HG02852 (cell line): ENCODE results near the gene EZH1.

Experiments used
- ATAC-seq: cut with Tn5 transposase; IDR thresholded peaks from one replicate; pipeline ENCODE4 v1.9.1; 2021; ENCODE audit warnings: mild to moderate bottlenecking, moderate library complexity; ENCODE audit not compliant: unreplicated experiment

EZH1 gene

DNA sequence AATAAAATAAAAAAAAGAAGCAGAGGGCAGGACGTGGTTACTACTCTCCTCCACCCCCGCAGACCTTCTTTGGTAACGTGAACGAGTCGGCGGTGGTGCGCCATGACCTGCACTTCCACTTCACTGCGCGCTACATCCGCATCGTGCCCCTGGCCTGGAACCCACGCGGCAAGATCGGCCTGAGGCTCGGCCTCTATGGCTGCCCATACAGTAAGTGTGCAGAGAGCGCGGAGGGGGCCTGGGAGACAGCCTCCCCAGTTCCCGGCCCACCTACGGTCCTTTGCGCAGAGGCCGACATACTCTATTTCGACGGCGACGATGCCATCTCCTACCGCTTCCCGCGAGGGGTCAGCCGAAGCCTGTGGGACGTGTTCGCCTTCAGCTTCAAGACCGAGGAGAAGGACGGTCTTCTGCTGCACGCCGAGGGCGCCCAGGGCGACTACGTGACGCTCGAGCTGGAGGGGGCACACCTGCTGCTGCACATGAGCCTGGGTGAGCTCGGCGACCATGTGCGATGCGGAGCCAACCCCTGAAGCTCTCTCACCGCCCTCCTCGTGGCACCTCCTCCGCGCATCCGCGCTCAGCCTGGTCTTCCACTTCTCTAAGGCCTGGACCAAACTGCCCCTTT is 59.8 kb downstream of the EZH1 start:
- no peak for ATAC-seq

GRCh38 chr17:42683407-42684034 is 61.3 kb downstream of the EZH1 start:
- ATAC-seq, result no peak

DNA sequence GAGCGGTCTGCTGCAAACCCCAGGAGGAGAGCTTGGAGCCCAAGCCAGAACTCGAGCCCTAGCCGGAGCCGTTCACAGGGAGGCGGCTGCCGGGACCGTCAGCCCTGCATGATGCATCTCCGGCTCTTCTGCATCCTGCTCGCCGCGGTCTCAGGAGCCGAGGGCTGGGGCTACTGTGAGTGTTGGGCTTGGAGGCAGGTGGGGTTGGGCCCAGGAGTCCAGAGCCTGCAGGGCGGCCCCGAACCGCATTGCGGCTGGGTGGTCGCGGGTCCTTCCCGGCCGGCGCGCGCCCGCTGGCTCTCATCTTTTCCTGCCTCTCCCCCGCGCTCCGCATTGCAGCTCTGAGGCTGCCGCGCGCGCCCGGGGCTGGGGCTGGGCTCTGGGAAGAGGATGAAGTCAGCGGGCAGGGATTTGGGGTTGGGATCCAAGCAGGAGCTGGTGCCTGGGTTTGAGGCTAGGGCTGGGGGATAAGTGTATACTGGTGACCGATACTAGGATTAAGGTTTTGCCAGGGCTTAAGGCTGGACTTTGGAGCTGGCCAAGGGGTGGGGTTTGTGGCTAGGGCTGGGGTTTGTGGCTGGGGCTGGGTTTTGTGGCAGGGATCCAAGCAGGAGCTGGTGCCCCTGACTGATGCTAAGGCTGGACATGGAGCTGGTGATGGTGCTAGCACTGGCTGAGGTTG is 62.0 kb downstream of the EZH1 start:
- no peak for ATAC-seq

DNA sequence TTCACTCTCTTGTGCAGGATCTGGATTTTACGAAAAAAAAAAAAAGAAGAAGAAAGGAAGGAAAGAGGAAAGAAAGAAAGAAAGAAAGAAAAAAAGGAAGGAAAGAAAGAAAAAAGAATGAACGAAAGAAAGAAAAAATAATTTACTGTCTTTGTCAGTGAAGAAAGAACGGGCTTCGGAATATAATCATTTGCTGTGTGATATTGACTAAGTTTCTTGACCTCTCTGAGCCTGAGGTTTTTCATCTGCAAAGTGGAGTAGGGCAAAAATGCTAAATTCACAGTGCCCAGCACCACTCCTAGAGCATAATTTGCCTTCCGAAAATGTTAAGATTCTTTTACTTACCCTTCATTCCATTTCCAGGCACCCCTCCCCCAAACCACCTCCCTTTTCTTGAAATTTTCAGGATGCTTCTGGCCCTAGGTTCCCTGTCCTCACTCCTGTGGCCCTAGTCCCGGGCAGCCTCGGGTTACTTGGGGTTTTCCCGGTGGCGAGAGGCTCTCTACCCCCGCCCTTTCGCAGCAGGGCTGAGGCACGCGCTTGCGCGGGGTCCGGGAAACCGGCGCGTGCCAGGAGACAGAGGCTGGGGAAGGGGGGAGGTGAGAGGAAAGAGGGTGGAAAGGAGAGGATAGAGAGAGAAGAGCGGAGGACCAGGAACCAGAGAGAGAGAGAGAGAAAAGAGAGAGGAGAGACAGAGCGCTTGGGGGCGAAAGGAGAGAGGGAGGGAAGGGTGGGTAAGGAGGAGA is 62.7 kb downstream of the EZH1 start, which contains the start of gene CNTNAP1:
Gene CNTNAP1 (plus strand): TSS at position 556 of the 746 bp plus-strand sequence. CDS start 299 bp downstream, outside the sequence.
- ATAC-seq, result no peak

DNA sequence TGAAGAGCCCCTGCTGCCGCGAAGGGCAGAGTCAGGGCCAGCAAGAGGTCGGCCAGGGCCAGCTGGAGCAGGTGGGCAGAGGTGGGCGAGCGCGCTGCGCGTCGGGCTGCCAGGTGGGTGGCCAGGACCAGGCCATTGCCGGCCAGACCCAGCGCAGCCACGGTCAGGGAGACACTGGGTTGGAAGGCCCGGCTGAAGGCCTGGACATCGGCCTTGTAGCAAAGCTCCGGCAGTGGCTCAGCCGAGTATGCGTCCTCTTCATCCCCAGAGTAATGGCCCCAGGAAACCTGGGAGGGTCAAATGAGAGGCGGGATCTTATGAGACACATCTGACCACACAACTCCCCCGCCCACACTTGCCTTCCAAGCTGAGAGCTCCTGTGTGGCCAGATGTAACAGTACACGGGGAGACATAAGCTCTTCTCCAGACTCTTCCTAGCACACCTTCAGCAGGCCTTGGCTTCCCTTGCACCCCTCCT is 64.5 kb downstream of the EZH1 start:
- no peak for ATAC-seq

GRCh38 chr17:42679492-42680330 is 65.1 kb downstream of the EZH1 start:
- ATAC-seq, result no peak

- no peak for ATAC-seq
Observed at GRCh38 chr17:42678951-42679491, 65.8 kb downstream of the EZH1 start.

- ATAC-seq, result peak; percentile 21
Observed at GRCh38 chr17:42677921-42678781, 66.7 kb downstream of the EZH1 start.

GRCh38 chr17:42677012-42677857 is 67.6 kb downstream of the EZH1 start:
- ATAC-seq, result peak; percentile 63

- no peak for ATAC-seq
Observed at GRCh38 chr17:42676424-42677011, 68.3 kb downstream of the EZH1 start, which contains the start of gene PLEKHH3. Gene PLEKHH3 (minus strand): TSS chr17:42676994. CDS start chr17:42676563, 431 bp downstream.

GRCh38 chr17:42675965-42676423 is 68.8 kb downstream of the EZH1 start:
- ATAC-seq, result no peak

GRCh38 chr17:42675348-42675964 is 69.4 kb downstream of the EZH1 start:
- ATAC-seq, result no peak

- no peak for ATAC-seq
Observed at GRCh38 chr17:42674755-42675347, 70.0 kb downstream of the EZH1 start.

DNA sequence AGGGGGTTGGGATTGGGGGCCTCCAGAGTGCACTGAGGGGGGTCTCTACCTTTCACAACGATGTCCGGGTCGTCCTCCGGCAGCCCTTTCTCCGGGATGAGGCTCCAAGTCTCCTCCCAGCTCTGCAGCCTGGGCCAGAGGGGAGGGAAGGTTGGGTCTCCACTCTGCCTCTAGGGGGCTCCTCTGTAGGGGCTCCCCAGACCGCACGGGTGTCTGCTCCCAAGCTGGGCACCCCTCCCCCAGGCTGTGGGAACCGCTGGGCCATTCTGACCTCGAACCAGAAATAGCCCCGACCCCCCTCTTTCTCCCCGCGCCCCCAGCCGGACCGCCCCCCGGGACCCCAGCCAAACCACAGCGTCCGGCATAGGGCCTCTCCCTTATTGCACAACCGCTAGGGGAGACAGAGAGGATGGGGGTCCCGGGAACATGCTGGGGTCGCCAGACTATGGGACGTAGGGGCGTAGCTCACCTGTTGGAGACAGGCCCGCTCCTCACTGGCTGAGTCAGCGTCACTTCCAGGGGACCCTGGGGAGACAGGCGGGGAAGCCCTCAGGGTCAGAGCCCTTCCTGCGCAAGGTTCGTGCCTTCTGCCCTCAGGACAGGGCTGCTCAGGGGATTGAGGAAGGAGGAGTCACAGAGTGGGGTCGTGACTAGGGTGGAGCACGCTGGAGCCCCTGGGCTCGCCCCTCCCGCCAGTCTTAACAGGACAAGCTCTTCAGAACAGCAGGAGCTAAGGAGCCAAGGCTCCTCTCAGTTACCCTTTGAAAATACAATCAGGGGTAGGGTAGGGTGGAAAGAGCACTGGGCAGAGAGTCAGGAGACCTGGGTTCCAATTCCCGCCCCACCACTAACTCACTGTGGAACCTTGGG is 70.7 kb downstream of the EZH1 start:
- ATAC-seq, result no peak

- ATAC-seq, result no peak
Observed at GRCh38 chr17:42673266-42673884, 71.5 kb downstream of the EZH1 start.
